B cell (primary cell): ENCODE measurements around the gene TNFAIP2. TPM values are rescaled to one million over a fixed set of nuclear protein-coding genes. Genes with fewer than 3 reads are reported as not detected.

ENCODE experiments used
- ATAC-seq: fragments of 200-7000 bp; cut with Tn5 transposase; one replicate; pipeline ENCODE4 v1.10.0; 2021; ENCODE audit warnings: low read depth, mild to moderate bottlenecking, moderate number of reproducible peaks, moderate library complexity
- CTCF ChIA-PET: fragments of 350-600 bp; sonication (Branson Sonifier 250); formaldehyde crosslinking; loops from one replicate; lab custom pipeline; 2021; ENCODE audit warnings: antibody characterized with exemption, inconsistent platforms; lab: Charles Lee
- POLR2A ChIA-PET: fragments of 350-600 bp; sonication (Branson Sonifier 250); formaldehyde crosslinking; loops from one replicate; lab custom pipeline; 2021; ENCODE audit warnings: antibody characterized with exemption; lab: Charles Lee
- DNase-seq: peaks from one replicate; pipeline ENCODE4 v3.0.0; 2013
- H2AFZ ChIP-seq: 2 replicates; pipeline ENCODE4 v1.6.1; 2012; ENCODE audit warnings: mild to moderate bottlenecking, low read depth, low read length; ENCODE audit not compliant: insufficient read depth, poor library complexity, severe bottlenecking
- H3K27ac ChIP-seq, 2 donors: 1 replicate in 1 of 2; 2 replicates in 1 of 2; pipeline ENCODE4 v1.5.1; 2012 to 2013; ENCODE audit warnings: low read length in 2 of 2, mild to moderate bottlenecking in 2 of 2, moderate library complexity in 1 of 2
- H3K27me3 ChIP-seq, 4 experiments: fragments of 200-600 bp in 1 of 4; sonication (generic) in 1 of 4; replicated peaks in 1 of 4; 1 replicate in 2 of 4; 2 replicates in 2 of 4; pipeline versions ENCODE4 v1.6.1 to v1.7.0; 2013 to 2016; ENCODE audit warnings: low read length in 3 of 4, mild to moderate bottlenecking in 2 of 4, mixed read lengths in 1 of 4, moderate library complexity in 1 of 4; ENCODE audit not compliant: insufficient read depth in 4 of 4, control insufficient read depth in 3 of 4; ENCODE audit errors: control extremely low read depth in 1 of 4
- H3K36me3 ChIP-seq, 2 experiments: replicated peaks in 1 of 2; 1 replicate in 1 of 2; 2 replicates in 1 of 2; pipeline versions ENCODE4 v1.6.1 to v1.7.1; 2013; ENCODE audit warnings: low read length in 1 of 2; ENCODE audit not compliant: insufficient read depth in 2 of 2, control insufficient read depth in 1 of 2; ENCODE audit errors: control extremely low read depth in 1 of 2, extremely low read depth in 1 of 2
- H3K4me1 ChIP-seq, 2 donors: fragments of 200-600 bp in 1 of 2; sonication (generic) in 1 of 2; 1 replicate in 1 of 2; 2 replicates in 1 of 2; pipeline versions ENCODE4 v1.5.1 to v1.6.1; 2013 to 2017; ENCODE audit warnings: low read length in 2 of 2; ENCODE audit not compliant: control insufficient read depth in 2 of 2, insufficient read depth in 2 of 2
- H3K4me2 ChIP-seq: replicated peaks from 2 replicates; pipeline ENCODE3; 2012; ENCODE audit warnings: mild to moderate bottlenecking, low read depth, low read length; ENCODE audit not compliant: poor library complexity, severe bottlenecking
- H3K4me3 ChIP-seq, 5 experiments: fragments of 200-600 bp in 1 of 5; sonication (generic) in 1 of 5; 1 replicate in 3 of 5; 2 replicates in 2 of 5; pipeline versions ENCODE4 v1.5.1 to v1.7.0; 2011 to 2016; ENCODE audit warnings: low read length in 4 of 5, mild to moderate bottlenecking in 4 of 5, low read depth in 2 of 5, control low read depth in 1 of 5, moderate library complexity in 1 of 5; ENCODE audit not compliant: insufficient read depth in 1 of 5; ENCODE audit errors: control extremely low read depth in 1 of 5, extremely low read depth in 1 of 5
- H3K79me2 ChIP-seq: fragments of 200-600 bp; sonication (generic); one replicate; pipeline ENCODE4 v1.6.0; 2016; ENCODE audit warnings: low read length; ENCODE audit not compliant: control insufficient read depth, insufficient read depth
- H3K9ac ChIP-seq: fragments of 200-600 bp; sonication (generic); 2 replicates; pipeline ENCODE4 v1.6.1; 2017; ENCODE audit warnings: mild to moderate bottlenecking, low read length, moderate library complexity
- H3K9me3 ChIP-seq, 3 donors: one replicate each; pipeline versions ENCODE4 v1.6.1 to v1.7.1; 2013; ENCODE audit warnings: low read length in 2 of 3; ENCODE audit not compliant: control insufficient read depth in 2 of 3, insufficient read depth in 1 of 3; ENCODE audit errors: control extremely low read depth in 1 of 3
- H4K20me1 ChIP-seq: 2 replicates; pipeline ENCODE4 v1.6.0; 2012; ENCODE audit warnings: mild to moderate bottlenecking, low read length; ENCODE audit not compliant: insufficient read depth, control insufficient read depth, poor library complexity, severe bottlenecking
- H3K27ac Mint-ChIP-seq: one replicate; pipeline ENCODE4 v1.8.0; 2021; ENCODE audit warnings: mixed read lengths
- H3K27me3 Mint-ChIP-seq: one replicate; pipeline ENCODE4 v1.8.0; 2021; ENCODE audit warnings: mixed read lengths
- H3K4me1 Mint-ChIP-seq: one replicate; pipeline ENCODE4 v1.8.0; 2021; ENCODE audit warnings: mixed read lengths
- H3K4me3 Mint-ChIP-seq: one replicate; pipeline ENCODE4 v1.8.0; 2021; ENCODE audit warnings: mixed read lengths
- H3K9me3 Mint-ChIP-seq: one replicate; pipeline ENCODE4 v1.8.0; 2022; ENCODE audit warnings: mixed read lengths; ENCODE audit not compliant: insufficient read depth
- EZH2 ChIP-seq: IDR thresholded peaks from 2 replicates; pipeline ENCODE4 v1.6.1; 2012; ENCODE audit warnings: borderline replicate concordance, low read depth, mild to moderate bottlenecking, moderate library complexity, low read length; ENCODE audit not compliant: insufficient read depth, poor library complexity, severe bottlenecking
- WGBS: methylation state at CpG from one replicate; pipeline ENCODE4 v1.1.5; 2013; ENCODE audit warnings: missing lambda C conversion rate; ENCODE audit not compliant: insufficient coverage; 5-methylcytosine and 5-hydroxymethylcytosine counted together
- intact Hi-C: fragments of 100-400 bp; cut with micrococcal nuclease; formaldehyde crosslinking; loops from one replicate; pipeline ENCODE4 v1.10.0; 2022
- polyA plus RNA-seq: library from polyadenylated mRNA; depleted of rRNA; stranded (reverse); fragments of >200 nt; gene quantifications from 2 replicates; pipeline ENCODE4 v1.2.3, GENCODE V29; 2012
- total RNA-seq, 2 donors: library from RNA; stranded (reverse); fragments of 120-200 nt in 1 of 2; gene quantifications; 1 replicate in 1 of 2; 2 replicates in 1 of 2; pipeline versions ENCODE4 v1.2.3 to v1.2.4, GENCODE V29; 2013 to 2022
- TF ChIP-seq, protein P1 (sequence below): fragments of 200-600 bp; IDR thresholded peaks from one replicate; pipeline ENCODE4 v1.8.0; 2022; ENCODE audit warnings: antibody characterized with exemption, mild to moderate bottlenecking

Gene TNFAIP2
- total and polyA plus RNA-seq, 2 donors (not counting 1 experiment from before 2014, with no cell fraction given), result 1.5 to 9.0 TPM

DNA sequence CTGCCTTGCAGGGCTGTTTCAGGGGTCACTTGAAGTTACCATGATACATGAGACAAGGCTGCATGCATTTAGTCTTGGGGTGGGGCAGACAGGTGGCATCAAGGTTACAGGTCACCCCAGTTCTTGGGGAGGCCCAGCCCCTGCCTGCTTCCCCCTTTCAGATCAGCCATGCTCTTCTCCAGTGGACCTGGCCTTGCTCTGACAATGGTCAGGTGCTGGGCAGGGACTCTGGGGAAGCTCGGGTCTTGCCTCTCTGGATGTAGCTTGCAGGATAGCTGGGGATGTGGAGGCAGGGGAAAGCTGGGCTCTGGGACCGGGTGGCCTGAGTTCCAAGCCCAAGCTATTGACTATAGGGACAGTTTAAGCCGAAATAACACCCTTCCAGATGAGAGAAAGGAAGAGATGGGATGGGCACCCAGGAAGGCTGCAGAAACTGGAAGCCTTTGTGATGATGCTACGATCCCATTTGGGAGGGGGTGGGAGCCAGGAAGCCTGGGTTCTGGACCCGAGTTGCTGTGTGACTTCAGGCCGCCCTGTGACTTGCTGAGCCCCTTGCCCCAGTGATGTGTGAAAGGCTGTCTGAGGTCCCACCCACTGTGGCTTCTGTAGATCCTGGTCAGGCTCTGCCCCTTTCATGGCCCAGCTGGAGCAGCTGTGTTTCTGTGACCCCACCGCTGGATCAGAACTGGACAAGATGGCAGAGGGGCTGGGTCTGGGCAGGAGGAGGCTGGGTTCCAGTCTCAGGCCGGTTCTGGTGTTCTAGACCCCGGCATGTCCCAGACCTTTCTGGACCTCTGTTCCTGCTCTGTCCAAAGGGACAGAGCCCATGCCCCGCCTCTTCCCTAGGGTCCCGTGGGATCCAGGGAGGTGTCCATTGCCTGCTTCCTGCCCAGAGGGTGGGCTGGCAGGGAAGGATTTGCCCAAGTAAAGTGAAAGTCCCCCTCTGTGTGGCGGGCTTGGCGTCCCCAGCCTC lies 2.1 kb downstream of the TNFAIP2 start:
- Mint-ChIP-seq H3K4me3 (no peak overlapping the region), H3K27ac (no peak overlapping the region), H3K4me1 (peaks cover 15% of the 10 kb centered on the region), H3K9me3 (no peaks in the 10 kb centered on the region), H3K27me3 (peaks cover 11% of the 10 kb centered on the region)
- ChIA-PET POLR2A (no interaction called here), CTCF (interaction anchor here (1.3 kb wide), 1 partner anchor 21 kb away, joined by 4 read pairs; no protein-coding TSS in a partner anchor)
- no peak for ATAC-seq
- H3K4me2 ChIP-seq, result no peak overlapping the region
- H3K27me3 ChIP-seq, result peaks cover 0 to 31% (median 17%) of the 10 kb centered on the region in 4 experiments
- WGBS, result 95% methylated on average over 11 of the region's 13 CpGs
- H3K79me2 ChIP-seq, result no peaks in the 10 kb centered on the region
- no peak overlapping the region for H3K9ac ChIP-seq
- H3K9me3 ChIP-seq, result peaks cover 0 to 18% (median 0%) of the 10 kb centered on the region in 3 donors
- no peaks in the 10 kb centered on the region for H3K36me3 ChIP-seq
- TF ChIP-seq, protein P1, sequence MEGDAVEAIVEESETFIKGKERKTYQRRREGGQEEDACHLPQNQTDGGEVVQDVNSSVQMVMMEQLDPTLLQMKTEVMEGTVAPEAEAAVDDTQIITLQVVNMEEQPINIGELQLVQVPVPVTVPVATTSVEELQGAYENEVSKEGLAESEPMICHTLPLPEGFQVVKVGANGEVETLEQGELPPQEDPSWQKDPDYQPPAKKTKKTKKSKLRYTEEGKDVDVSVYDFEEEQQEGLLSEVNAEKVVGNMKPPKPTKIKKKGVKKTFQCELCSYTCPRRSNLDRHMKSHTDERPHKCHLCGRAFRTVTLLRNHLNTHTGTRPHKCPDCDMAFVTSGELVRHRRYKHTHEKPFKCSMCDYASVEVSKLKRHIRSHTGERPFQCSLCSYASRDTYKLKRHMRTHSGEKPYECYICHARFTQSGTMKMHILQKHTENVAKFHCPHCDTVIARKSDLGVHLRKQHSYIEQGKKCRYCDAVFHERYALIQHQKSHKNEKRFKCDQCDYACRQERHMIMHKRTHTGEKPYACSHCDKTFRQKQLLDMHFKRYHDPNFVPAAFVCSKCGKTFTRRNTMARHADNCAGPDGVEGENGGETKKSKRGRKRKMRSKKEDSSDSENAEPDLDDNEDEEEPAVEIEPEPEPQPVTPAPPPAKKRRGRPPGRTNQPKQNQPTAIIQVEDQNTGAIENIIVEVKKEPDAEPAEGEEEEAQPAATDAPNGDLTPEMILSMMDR, result no peak
- TF ChIP-seq EZH2, result no peak
- H2AFZ ChIP-seq, result no peak overlapping the region
- peaks cover 23% of the 10 kb centered on the region in 2 donors for H3K4me1 ChIP-seq
- no peak overlapping the region for H3K4me3 ChIP-seq
- H3K27ac ChIP-seq, result no peak overlapping the region
- no peaks in the 10 kb centered on the region for H4K20me1 ChIP-seq
- no peak for DNase-seq
- intact Hi-C loops, result no loop called here
